ENCODE measurements around the gene ZNF134.

- TF ChIP-seq ZNF157 (tag by site-specific recombination; IDR thresholded peaks at IDR 0.05), result no peak
- TF ChIP-seq ZNF621 (tag by site-specific recombination; IDR thresholded peaks at IDR 0.05), result no peak
- no peak for TF ChIP-seq ZBTB1 (tag by site-specific recombination; IDR thresholded peaks at IDR 0.05)
- no peak for TF ChIP-seq ATF2 (tag by site-specific recombination; IDR thresholded peaks at IDR 0.05; ENCODE audit: low read depth)
- TF ChIP-seq ZNF354C (tag by site-specific recombination; IDR thresholded peaks at IDR 0.05; ENCODE audit: borderline replicate concordance, low read depth), result no peak
- TF ChIP-seq GLIS2 (tag by site-specific recombination; IDR thresholded peaks at IDR 0.05), result no peak
- TF ChIP-seq CTCF (tag by site-specific recombination; IDR thresholded peaks at IDR 0.05), result no peak
- no peak for TF ChIP-seq TCF7L2 (IDR thresholded peaks at IDR 0.05; ENCODE audit: borderline replicate concordance, low read depth, low read length)
- no peak for TF ChIP-seq ZFP3 (tag by site-specific recombination; IDR thresholded peaks at IDR 0.05; ENCODE audit: low read depth)
- TF ChIP-seq ZNF302 (tag by site-specific recombination; IDR thresholded peaks at IDR 0.05; ENCODE audit: low read depth), result no peak
These were observed 53.2 kb downstream of the ZNF134 start for GRCh38 chr19:57667228-57667627.

Data from HEK293 (cell line).